ENCODE data around the gene CDRT15L2. TPM values are rescaled to one million over a fixed set of nuclear protein-coding genes. Genes with fewer than 3 reads are reported as not detected.
"Not testable (repeated sequence)": the region's sequence is repeated elsewhere in the genome, so short reads cannot be mapped to it uniquely, and the experiment has no call there.

Gene CDRT15L2
- total and polyA plus RNA-seq, 4 donors, result not detected

DNA sequence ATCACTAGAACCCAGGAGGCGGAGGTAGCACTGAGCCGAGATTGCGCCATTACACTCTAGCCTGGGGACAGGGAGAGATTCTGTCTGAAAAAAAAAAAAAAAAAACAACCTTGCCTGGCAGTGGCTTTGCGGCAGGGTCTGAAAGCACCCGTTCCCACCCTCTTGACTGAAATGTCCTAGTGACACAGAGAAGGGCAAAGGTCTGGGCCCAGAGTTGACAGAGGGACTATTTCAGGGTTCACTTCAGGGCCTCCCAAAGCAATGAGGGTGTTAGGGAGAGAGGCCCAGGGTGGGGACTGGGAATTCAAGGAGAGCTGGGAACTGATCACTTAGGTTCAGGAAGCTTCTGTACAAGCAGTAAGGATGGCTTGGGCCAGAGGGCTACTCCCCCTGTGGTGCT is 13.8 kb upstream of the CDRT15L2 start:
- no peaks in the 10 kb centered on the region for H3K36me3 ChIP-seq (ENCODE audit: control insufficient read depth in 4 of 4, insufficient read depth in 3 of 4, low read depth in 1 of 4, low read length in 3 of 4)
- TF ChIP-seq CTCF (IDR thresholded peaks at IDR 0.05; ENCODE audit: low read depth, low read length, missing input control) (no peak), TAF1 (conservative IDR thresholded peaks at IDR 0.05) (no peak), HNF4A (conservative IDR thresholded peaks at IDR 0.05) (no peak), FOXA2 (IDR thresholded peaks at IDR 0.05) (no peak), RAD21 (IDR thresholded peaks at IDR 0.05) (no peak)
- DNase-seq (ENCODE audit: low spot score), result no peak
- no peaks in the 10 kb centered on the region for H3K27me3 ChIP-seq (ENCODE audit: control insufficient read depth in 4 of 4, insufficient read depth in 4 of 4, low read length in 3 of 4)
- no peak overlapping the region for H3K4me3 ChIP-seq (ENCODE audit: low read depth in 1 of 3, low read length in 3 of 3)
- H3K27ac ChIP-seq (ENCODE audit: low read depth in 1 of 2, low read length in 2 of 2), result no peak overlapping the region
- H3K4me1 ChIP-seq (ENCODE audit: control insufficient read depth in 4 of 4, insufficient read depth in 4 of 4, low read length in 3 of 4), result no peaks in the 10 kb centered on the region
- WGBS, result 71% methylated on average over 5 of the region's 5 CpGs
- no peak overlapping the region for H3K9ac ChIP-seq (ENCODE audit: low read depth in 1 of 2, low read length in 2 of 2)
- no peaks in the 10 kb centered on the region for H3K9me3 ChIP-seq (ENCODE audit: control insufficient read depth in 4 of 4, low read length in 3 of 4)

DNA sequence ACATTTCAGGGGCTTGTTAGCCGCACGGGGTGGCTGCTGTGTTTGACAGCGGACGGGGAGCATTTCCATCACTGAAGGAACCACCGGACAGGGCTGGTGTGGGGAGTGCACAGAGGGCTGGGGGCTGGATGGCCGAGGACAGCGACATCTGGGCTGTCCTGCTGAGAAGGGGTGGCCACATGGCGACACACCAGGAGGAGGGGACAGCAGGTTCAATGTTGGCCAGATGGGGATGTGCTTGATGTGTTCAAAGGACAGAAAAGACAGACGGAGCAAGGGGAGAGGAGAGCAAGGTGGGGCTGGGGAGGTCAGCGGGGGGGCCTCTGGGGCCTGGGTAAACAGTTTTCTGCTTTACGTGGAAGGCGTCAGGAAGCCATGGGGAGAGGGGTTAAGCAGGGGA is 12.8 kb upstream of the CDRT15L2 start:
- 54% methylated on average over 12 of the region's 12 CpGs for WGBS
- not testable (repeated sequence) for DNase-seq (ENCODE audit: low spot score); H3K36me3 ChIP-seq (ENCODE audit: control insufficient read depth in 4 of 4, insufficient read depth in 3 of 4, low read depth in 1 of 4, low read length in 3 of 4); H3K9me3 ChIP-seq (ENCODE audit: control insufficient read depth in 4 of 4, low read length in 3 of 4); H3K9ac ChIP-seq (ENCODE audit: low read depth in 1 of 2, low read length in 2 of 2); H3K4me3 ChIP-seq (ENCODE audit: low read depth in 1 of 3, low read length in 3 of 3); H3K27me3 ChIP-seq (ENCODE audit: control insufficient read depth in 4 of 4, insufficient read depth in 4 of 4, low read length in 3 of 4); H3K4me1 ChIP-seq (ENCODE audit: control insufficient read depth in 4 of 4, insufficient read depth in 4 of 4, low read length in 3 of 4); H3K27ac ChIP-seq (ENCODE audit: low read depth in 1 of 2, low read length in 2 of 2)

DNA sequence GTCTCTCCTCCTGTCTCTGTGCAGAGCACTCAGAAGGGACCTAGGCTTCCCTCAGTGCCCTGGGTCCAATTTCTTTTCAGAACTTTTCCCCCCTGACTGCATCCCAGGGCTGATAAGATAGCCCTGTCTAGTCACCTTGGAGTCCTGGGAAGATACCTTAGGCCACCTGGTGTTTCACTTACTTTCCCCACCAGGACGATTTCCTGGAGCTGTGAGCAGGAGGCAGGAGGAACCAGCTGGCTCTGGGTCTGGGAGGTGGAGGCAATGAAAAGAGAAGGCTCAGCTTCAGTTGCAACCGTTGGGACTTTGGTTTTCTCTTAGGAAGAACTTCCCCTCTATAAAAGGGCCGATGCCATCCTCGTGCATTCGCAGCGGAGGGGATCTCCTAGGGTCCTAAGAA is 12.1 kb upstream of the CDRT15L2 start:
- H3K4me1 ChIP-seq (ENCODE audit: control insufficient read depth in 4 of 4, insufficient read depth in 4 of 4, low read length in 3 of 4); H3K27me3 ChIP-seq (ENCODE audit: control insufficient read depth in 4 of 4, insufficient read depth in 4 of 4, low read length in 3 of 4); H3K9ac ChIP-seq (ENCODE audit: low read depth in 1 of 2, low read length in 2 of 2); H3K36me3 ChIP-seq (ENCODE audit: control insufficient read depth in 4 of 4, insufficient read depth in 3 of 4, low read depth in 1 of 4, low read length in 3 of 4); H3K9me3 ChIP-seq (ENCODE audit: control insufficient read depth in 4 of 4, low read length in 3 of 4); H3K27ac ChIP-seq (ENCODE audit: low read depth in 1 of 2, low read length in 2 of 2); DNase-seq (ENCODE audit: low spot score); H3K4me3 ChIP-seq (ENCODE audit: low read depth in 1 of 3, low read length in 3 of 3): not testable (repeated sequence)
- 58% methylated on average over 6 of the region's 6 CpGs for WGBS

DNA sequence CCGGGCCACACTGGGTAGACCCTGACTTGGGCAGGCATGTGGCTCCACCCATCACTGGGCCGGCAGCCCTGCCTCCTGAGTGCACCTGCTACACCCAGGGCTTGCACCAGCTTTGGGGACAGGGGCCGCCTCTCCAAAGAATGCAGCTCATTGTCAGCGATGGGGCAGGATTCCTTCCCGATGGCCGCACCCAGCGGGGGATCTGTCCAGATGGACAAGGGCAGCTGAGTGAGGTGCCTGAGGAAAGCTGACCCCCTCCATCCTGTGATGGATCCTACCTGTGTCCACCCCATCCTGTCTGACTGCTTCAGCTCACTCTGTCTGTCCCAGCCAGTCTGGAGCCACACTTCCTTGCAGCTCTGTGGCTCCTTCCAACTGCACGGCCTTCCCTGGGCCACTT is 10.9 kb upstream of the CDRT15L2 start:
- H3K36me3 ChIP-seq (ENCODE audit: control insufficient read depth in 4 of 4, insufficient read depth in 3 of 4, low read depth in 1 of 4, low read length in 3 of 4); H3K27me3 ChIP-seq (ENCODE audit: control insufficient read depth in 4 of 4, insufficient read depth in 4 of 4, low read length in 3 of 4); H3K9me3 ChIP-seq (ENCODE audit: control insufficient read depth in 4 of 4, low read length in 3 of 4); H3K4me3 ChIP-seq (ENCODE audit: low read depth in 1 of 3, low read length in 3 of 3); DNase-seq (ENCODE audit: low spot score); H3K9ac ChIP-seq (ENCODE audit: low read depth in 1 of 2, low read length in 2 of 2); H3K27ac ChIP-seq (ENCODE audit: low read depth in 1 of 2, low read length in 2 of 2); H3K4me1 ChIP-seq (ENCODE audit: control insufficient read depth in 4 of 4, insufficient read depth in 4 of 4, low read length in 3 of 4): not testable (repeated sequence)
- 78% methylated on average over 8 of the region's 8 CpGs for WGBS

DNA sequence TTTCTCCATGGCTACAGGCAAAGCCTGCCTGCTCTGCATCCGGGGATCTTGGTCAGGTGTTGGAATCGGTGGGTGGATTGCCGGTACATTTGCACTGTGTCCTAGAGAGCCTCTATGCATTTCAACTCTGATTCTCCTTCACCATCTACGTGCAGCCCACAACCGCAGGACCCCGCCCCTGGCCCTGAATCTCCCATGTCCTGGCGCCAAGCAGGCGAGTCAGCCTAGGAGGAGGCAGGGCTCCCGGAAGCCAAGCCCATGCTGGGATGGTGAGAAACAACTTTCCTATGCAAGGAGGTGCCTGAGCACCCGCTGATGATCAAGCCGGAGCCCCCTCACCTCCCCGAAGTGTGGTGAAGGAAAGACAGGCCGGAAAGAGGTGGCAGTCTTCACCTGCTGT is 7.9 kb upstream of the CDRT15L2 start:
- not testable (repeated sequence) for H3K4me3 ChIP-seq (ENCODE audit: low read depth in 1 of 3, low read length in 3 of 3); H3K27ac ChIP-seq (ENCODE audit: low read depth in 1 of 2, low read length in 2 of 2); H3K9ac ChIP-seq (ENCODE audit: low read depth in 1 of 2, low read length in 2 of 2); H3K4me1 ChIP-seq (ENCODE audit: control insufficient read depth in 4 of 4, insufficient read depth in 4 of 4, low read length in 3 of 4); H3K27me3 ChIP-seq (ENCODE audit: control insufficient read depth in 4 of 4, insufficient read depth in 4 of 4, low read length in 3 of 4); H3K9me3 ChIP-seq (ENCODE audit: control insufficient read depth in 4 of 4, low read length in 3 of 4); DNase-seq (ENCODE audit: low spot score); H3K36me3 ChIP-seq (ENCODE audit: control insufficient read depth in 4 of 4, insufficient read depth in 3 of 4, low read depth in 1 of 4, low read length in 3 of 4)
- WGBS, result 90% methylated on average over 12 of the region's 13 CpGs

DNA sequence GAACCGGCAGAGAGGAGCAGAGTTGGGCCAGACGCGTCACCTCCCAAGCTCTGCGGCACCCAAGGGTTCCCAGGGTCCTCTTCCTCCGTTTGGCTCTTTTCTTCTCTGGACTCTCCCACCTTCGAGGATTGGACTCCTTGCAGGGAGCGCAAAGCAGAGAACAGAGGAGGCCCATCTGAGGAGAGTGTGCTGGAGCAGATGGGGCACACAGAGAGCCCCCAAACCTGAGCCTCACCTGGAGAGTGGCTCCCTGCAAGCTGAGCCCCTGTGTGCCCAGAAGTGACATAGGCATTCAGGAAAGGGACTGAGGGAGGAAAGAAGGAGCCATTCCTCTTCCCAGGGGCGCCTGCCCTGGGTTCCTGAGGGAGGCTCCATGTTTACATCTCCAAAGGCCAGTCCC is 6.3 kb upstream of the CDRT15L2 start:
- not testable (repeated sequence) for H3K36me3 ChIP-seq (ENCODE audit: control insufficient read depth in 4 of 4, insufficient read depth in 3 of 4, low read depth in 1 of 4, low read length in 3 of 4); H3K9ac ChIP-seq (ENCODE audit: low read depth in 1 of 2, low read length in 2 of 2); DNase-seq (ENCODE audit: low spot score); H3K4me1 ChIP-seq (ENCODE audit: control insufficient read depth in 4 of 4, insufficient read depth in 4 of 4, low read length in 3 of 4); H3K9me3 ChIP-seq (ENCODE audit: control insufficient read depth in 4 of 4, low read length in 3 of 4); H3K4me3 ChIP-seq (ENCODE audit: low read depth in 1 of 3, low read length in 3 of 3); H3K27me3 ChIP-seq (ENCODE audit: control insufficient read depth in 4 of 4, insufficient read depth in 4 of 4, low read length in 3 of 4); H3K27ac ChIP-seq (ENCODE audit: low read depth in 1 of 2, low read length in 2 of 2)
- WGBS, result 76% methylated on average over 7 of the region's 8 CpGs

GRCh38 chr17:20575071-20575470 is 4.5 kb upstream of the CDRT15L2 start:
- not testable (repeated sequence) for DNase-seq (ENCODE audit: low spot score); H3K36me3 ChIP-seq (ENCODE audit: control insufficient read depth in 4 of 4, insufficient read depth in 3 of 4, low read depth in 1 of 4, low read length in 3 of 4); H3K27me3 ChIP-seq (ENCODE audit: control insufficient read depth in 4 of 4, insufficient read depth in 4 of 4, low read length in 3 of 4); H3K27ac ChIP-seq (ENCODE audit: low read depth in 1 of 2, low read length in 2 of 2); H3K9ac ChIP-seq (ENCODE audit: low read depth in 1 of 2, low read length in 2 of 2); H3K4me1 ChIP-seq (ENCODE audit: control insufficient read depth in 4 of 4, insufficient read depth in 4 of 4, low read length in 3 of 4); H3K9me3 ChIP-seq (ENCODE audit: control insufficient read depth in 4 of 4, low read length in 3 of 4); H3K4me3 ChIP-seq (ENCODE audit: low read depth in 1 of 3, low read length in 3 of 3)
- 61% methylated on average over 2 of the region's 2 CpGs for WGBS

All from liver (tissue), 9 donors.